Astrocyte of the cerebellum (primary cell): ENCODE results near the gene CEMP1.
"Not testable (repeated sequence)": the region's sequence is repeated elsewhere in the genome, so short reads cannot be mapped to it uniquely, and the experiment has no call there.

Experiments
- DNase-seq: peaks from one replicate; pipeline ENCODE4 v3.0.0-alpha.2; 2011; ENCODE audit warnings: low read depth
- H3K4me3 ChIP-seq: 2 replicates; pipeline ENCODE4 v1.5.1; 2011; ENCODE audit warnings: mild to moderate bottlenecking, low read depth, low read length, moderate library complexity
- in situ Hi-C: cut with HindIII; loops from 2 replicates; pipeline ENCODE4 v1.10.0; 2017; ENCODE audit warnings: low sequenced_read_pairs
- TF ChIP-seq, protein P1 (sequence below): IDR thresholded peaks from 2 replicates; pipeline ENCODE4 v1.5.1; 2012; ENCODE audit warnings: low read length, low read depth, moderate library complexity, mild to moderate bottlenecking; ENCODE audit errors: missing control alignments

The CEMP1 gene, protein sequence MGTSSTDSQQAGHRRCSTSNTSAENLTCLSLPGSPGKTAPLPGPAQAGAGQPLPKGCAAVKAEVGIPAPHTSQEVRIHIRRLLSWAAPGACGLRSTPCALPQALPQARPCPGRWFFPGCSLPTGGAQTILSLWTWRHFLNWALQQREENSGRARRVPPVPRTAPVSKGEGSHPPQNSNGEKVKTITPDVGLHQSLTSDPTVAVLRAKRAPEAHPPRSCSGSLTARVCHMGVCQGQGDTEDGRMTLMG

DNA sequence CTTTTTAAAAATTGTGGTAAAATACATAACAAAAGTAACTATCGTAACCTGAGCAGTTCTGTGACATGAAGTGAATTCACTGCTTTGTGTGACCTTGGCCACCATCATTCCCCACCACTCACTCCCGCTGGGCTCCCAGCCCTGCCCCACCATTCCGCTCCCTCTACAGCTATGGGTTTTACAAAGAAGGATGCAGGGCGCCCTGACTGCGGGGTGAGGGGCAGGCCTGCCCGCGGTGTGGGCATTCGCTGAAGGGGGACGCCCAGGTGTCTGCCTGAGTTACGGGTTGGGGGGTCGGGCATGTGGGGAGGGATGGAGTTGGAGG lies at the start of gene CEMP1:
TSS of gene CEMP1 (minus strand) at position 38 of the 325 bp plus-strand sequence. CDS start 335 bp downstream, outside the sequence.
- in situ Hi-C loops, result no loop called here
- DNase-seq, result no peak
- TF ChIP-seq, protein P1, sequence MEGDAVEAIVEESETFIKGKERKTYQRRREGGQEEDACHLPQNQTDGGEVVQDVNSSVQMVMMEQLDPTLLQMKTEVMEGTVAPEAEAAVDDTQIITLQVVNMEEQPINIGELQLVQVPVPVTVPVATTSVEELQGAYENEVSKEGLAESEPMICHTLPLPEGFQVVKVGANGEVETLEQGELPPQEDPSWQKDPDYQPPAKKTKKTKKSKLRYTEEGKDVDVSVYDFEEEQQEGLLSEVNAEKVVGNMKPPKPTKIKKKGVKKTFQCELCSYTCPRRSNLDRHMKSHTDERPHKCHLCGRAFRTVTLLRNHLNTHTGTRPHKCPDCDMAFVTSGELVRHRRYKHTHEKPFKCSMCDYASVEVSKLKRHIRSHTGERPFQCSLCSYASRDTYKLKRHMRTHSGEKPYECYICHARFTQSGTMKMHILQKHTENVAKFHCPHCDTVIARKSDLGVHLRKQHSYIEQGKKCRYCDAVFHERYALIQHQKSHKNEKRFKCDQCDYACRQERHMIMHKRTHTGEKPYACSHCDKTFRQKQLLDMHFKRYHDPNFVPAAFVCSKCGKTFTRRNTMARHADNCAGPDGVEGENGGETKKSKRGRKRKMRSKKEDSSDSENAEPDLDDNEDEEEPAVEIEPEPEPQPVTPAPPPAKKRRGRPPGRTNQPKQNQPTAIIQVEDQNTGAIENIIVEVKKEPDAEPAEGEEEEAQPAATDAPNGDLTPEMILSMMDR, result no peak
- H3K4me3 ChIP-seq, result peak within 1 kb of the TSS; percentile 52

DNA sequence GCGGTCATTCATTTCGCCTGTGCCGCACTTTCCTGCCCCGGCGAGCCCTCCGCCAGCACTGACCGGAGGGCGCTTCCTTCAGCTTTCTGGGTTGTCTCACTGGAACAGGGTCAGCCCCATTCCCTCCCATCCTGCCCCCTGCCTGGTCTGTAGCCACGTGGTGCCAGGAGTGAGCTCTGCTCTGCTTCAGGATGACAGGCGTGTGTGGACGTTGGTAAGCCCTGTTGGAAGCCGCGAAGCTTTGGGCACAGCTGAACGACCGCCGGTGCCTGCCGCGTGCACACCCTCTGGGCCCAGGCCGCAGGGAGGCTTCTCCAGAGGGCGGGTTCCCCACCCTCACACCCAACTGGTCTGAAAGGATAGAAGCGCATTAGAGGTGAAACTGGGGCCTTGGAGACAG lies 49.6 kb upstream of the CEMP1 start:
- in situ Hi-C loops, DNase-seq, H3K4me3 ChIP-seq: not testable (repeated sequence)

DNA sequence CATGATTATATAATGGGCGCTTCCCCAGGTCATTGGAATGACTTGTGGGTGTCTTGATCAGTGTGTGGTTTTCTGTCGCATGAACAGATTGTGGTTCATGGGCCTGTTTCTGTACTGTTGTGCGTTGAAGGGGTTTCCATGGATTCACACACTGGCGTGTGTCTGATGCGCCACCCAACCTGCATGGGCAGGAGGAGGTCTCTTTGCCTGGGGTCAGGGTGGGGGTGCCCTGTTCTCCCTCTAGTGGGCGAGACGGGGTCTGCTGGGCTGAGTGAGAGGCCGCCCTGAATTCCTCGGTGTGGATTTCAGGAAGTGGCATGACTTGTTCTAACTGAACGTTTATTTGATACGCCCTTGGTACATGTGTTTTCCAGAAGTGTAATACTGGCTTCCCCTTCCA lies 48.9 kb upstream of the CEMP1 start:
- H3K4me3 ChIP-seq, DNase-seq, in situ Hi-C loops: not testable (repeated sequence)

DNA sequence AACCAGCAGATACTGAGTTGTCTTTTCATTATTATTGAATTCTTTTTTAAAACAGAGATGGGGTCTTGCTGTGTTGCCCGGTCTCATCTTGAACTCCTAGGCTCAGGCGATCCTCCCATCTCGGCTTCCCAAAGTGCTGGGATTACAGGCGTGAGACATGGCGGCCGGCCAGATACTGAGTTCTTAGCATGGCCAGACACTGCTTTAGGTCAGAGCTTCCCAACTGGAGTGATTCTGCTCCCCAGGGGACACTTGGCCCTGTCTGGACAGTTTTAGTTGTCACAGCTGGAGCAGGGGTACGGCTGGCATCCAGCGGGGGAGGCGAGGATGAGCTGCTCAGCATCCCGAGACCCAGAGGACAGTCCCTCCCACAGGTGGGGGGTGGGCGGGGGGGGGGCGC lies 47.7 kb upstream of the CEMP1 start:
- in situ Hi-C loops, H3K4me3 ChIP-seq, DNase-seq: not testable (repeated sequence)

DNA sequence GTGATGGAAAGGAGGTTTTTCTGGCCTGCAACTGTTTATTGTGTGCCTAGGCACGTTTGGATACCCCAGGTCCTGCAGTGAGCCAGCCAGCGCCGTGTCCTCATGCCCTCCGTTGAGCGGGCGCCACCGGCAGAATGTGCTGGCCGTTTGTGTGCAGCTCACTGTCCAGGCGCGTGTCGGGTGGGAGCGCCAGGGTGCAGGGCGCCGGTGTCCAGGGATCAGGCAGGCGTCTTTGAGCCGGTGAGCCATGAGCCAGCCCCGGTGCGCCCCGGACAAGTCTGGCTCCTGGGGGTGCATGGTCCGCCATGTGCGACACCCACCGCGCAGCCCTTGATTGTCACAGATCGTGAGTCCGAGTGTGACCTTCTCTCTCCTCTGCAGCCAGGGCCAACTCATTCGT lies 45.8 kb upstream of the CEMP1 start:
- in situ Hi-C loops, H3K4me3 ChIP-seq: not testable (repeated sequence)

DNA sequence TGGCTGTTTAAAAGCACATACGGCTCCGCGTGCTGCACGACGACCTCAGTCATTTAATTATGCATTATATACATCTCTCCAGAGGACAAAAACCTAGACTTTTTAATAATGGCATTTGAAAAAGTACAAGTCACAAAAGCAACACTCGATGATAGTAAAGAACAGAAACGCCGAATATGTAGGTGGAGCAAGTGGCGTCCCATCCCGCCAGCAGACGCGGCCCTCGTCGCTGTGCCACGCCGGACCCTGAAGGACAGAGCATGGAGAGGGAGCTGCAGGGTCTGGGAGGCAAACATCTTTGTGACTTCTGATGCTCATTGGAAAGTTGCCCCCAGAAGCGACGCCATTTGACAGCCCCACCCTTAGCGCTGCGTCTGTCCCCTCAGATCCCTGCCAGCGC lies 44.6 kb upstream of the CEMP1 start:
- in situ Hi-C loops, result not testable (repeated sequence)

More for the DNA sequence above, 45.8 kb upstream of the CEMP1 start:
- not testable (repeated sequence) for DNase-seq

DNA sequence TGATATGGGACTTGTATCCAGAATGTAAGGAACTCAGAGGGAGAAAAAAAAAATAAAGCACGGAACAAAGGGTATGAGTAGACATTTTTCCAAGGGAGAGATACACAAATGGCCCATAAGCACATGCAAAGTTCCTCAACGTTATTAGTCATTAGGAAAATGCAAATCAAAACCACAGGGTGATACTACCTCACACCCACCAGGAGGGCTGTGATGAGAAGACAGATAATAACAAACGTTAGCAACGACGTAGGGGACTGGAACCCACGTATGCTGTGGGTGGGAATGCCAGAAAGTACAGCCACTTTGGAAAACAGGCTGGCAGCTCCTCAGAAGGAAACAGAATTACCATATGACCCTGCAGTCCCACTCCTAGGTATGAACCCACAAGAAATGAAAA lies 41.5 kb upstream of the CEMP1 start:
- H3K4me3 ChIP-seq, in situ Hi-C loops, DNase-seq: not testable (repeated sequence)

More for the DNA sequence above, 44.6 kb upstream of the CEMP1 start:
- not testable (repeated sequence) for DNase-seq, H3K4me3 ChIP-seq

DNA sequence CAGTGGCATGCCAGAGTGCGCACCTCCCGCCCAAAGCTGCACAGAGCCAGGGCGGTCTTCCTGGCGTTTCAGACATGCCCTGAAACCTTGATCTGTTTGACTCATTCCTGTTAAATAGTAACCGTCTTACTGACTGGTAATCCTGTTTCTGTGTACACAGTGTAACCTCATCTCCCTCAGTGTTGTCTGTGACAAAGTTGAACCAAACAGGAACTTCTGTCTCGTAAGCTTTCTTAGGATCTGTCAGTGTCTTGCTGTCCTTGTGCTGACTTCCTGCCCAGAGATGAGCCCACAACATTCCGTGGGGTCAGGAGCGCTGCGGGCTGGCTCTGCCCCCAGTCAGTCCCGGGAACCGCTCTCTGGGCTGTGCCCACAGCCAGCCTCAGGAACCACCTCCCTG lies 37.4 kb upstream of the CEMP1 start:
- in situ Hi-C loops, H3K4me3 ChIP-seq, DNase-seq: not testable (repeated sequence)

DNA sequence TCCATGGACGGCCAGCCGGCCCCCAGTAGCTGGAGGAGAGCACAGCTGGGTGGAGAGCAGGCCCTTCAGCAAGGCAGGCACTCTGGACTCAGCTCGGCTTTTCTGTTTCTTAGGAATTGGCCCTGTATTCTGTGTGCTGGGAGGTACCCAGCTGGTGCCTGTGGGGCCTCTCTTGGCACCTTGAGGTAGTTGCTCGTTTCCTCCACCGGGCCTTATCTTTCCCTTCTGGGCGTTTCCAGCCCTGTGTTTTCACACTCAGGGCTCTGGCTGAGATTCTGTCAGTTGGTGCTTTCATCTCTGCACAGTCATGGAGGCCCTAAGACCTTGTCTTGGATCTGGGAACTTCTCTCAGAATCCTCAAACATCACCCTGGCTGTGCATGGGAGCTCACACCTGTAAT lies 36.3 kb upstream of the CEMP1 start:
- in situ Hi-C loops, DNase-seq: not testable (repeated sequence)

DNA sequence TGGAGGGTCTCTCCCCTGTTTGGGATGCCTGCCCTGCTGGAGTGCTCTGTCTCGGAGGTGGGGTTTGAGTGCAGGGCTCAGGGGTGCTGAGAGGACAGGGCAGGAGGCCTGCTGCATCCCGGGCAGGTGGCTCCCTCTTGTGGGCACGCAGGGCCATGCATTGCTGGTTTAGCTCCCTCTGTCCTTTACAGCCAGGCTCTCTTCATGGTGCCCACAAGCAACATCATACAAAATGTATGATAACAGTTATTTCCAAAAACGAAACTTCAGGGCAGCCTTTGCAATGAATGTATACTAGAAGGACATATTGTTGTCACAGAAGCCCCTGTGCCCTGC lies 29.6 kb upstream of the CEMP1 start:
- TF ChIP-seq, protein P1, result peak; percentile 19
- in situ Hi-C loops, H3K4me3 ChIP-seq, DNase-seq: not testable (repeated sequence)

More for the DNA sequence above, 36.3 kb upstream of the CEMP1 start:
- not testable (repeated sequence) for H3K4me3 ChIP-seq

DNA sequence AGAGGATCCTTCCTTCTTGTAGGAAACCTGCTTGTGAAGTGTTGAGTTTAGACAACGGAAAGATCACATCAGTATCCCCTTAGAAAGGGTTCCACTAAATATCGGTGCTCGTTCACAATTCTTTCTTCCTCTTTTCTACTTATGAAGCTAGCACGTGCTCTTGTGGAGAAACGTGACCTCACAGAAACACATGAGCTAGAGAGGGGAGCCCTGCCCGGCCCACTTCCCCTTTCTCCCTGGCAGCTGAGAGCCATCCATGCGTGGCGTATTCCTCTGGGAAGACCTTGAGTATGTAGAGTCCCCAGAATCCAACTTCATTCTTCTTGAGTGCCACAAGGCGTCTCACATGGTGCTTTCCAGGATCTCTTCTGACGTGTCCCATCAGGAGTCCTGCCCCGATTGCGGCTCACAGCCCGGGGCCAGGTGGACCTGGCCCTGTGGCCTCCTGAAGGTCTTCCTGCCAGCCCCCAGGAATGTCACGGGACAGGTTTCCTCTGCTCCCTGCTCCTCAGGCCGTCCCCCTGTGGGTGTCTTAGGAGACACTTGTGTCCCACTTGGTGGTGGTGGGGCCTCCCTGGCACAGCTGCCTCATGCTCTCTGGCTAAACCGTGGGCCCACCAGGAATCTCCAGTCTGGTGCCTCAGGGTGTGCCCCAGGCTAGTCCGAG lies 29.1 kb upstream of the CEMP1 start:
- H3K4me3 ChIP-seq, DNase-seq, in situ Hi-C loops: not testable (repeated sequence)

DNA sequence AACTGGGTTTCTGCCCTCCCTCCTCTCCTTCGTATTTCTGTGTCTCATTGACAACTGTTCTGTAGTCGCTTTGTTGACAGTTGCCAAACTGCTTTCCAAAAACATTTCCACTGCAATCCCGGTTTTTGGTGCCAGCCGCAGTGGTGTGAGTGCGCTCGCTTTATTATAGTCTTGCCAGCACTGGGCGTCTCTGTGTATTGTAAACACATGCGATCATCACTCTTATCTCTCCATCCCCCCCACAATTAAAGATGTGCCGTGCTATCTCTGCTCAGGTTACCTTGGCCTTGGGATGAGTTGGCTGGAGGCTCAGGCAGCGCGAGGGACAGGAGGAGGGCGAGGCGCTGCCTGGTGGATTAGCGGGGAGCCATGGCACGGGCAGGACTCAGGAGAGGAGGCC lies 25.9 kb upstream of the CEMP1 start:
- H3K4me3 ChIP-seq, in situ Hi-C loops, DNase-seq: not testable (repeated sequence)

DNA sequence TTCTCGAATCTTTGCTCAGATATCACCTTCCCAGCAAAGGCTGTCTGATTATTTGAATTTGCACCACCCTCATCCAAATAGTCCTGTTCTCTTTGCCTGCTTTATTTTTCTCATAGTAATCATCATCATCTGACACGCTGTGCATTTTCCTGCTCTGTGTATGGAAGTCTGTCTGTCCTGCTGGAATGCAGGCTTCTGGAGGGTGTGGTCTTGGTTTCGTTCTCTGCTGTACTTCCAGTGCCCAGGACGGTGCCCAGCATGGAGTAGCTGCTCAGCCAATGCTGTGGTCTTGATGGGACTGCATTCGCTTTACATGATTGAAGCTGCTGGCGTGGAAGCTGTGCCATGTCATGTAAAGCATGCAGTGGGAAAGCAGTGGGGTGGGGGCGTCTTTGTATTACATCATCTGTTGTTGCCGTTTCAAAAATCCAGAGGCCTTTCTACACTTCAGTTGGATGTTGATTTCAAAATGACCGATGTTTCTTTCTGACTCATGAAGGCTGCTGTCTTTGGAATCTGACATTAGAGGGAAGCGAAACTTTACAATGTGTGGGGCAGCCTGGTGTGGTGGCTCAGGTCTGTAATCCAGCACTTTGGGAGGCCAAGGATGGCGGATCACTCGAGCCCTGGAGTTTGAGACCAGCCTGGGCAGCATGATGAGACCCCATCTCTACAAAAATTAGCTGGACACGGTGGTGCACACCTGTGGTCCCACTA lies 23.7 kb upstream of the CEMP1 start:
- in situ Hi-C loops, H3K4me3 ChIP-seq, DNase-seq: not testable (repeated sequence)

DNA sequence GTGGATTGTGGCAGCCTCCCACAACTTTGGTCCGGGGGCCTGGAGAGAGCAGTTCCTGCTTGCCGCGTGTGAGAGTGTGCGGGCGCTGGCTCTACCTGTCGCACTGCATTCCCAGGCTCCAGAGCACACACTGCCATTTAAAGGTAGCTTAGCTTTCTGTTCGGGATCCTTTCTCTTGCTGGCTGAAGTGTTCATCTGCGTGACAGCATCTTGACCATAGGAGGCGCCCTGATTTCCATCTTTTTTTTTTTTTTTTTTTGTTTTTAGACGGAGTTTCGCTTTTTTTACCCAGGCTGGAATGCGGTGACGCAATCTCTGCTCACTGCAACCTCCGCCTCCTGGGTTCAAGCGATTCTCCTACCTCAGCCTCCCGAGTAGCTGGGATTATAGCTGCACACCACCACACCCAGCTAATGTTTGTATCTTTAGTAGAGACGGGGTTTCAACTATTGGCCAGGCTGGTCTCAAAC lies 20.2 kb upstream of the CEMP1 start:
- in situ Hi-C loops, H3K4me3 ChIP-seq, DNase-seq: not testable (repeated sequence)

DNA sequence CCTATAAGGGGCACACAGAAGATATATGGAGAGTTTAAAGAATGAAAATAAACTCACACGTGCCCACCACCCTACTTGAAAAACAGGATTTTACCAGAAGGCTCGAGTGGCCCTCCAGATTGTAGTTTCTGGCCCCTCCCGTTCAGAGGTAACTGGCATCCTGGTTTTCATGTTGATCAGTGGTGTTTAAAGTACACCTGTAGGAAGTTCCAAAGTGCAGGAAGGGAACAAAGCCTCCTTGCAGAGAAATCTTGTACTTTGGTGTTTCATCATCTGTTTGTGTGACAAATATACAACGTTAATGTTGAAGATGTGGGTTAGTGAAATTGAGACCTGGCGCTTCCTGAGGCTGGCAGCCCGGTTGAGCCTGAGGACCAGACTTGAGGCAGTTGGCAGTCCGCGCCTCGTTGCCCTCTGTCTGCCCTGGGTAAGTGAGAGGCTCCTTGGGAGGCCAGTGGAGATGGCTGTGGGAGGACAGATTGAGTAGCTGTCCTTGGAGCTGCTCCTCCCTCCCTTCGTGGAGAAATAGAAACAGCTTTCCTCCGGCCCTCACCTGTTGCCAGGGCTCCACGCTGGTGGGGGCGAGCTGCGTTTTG lies 19.2 kb upstream of the CEMP1 start:
- H3K4me3 ChIP-seq, in situ Hi-C loops, DNase-seq: not testable (repeated sequence)
